Panc1 (cell line): ENCODE results near the gene MAP1S.

ENCODE experiments used
- POLR2AphosphoS5 ChIP-seq: IDR thresholded peaks from 2 replicates; pipeline ENCODE4 v1.6.1; 2012; ENCODE audit warnings: mild to moderate bottlenecking, low read depth, low read length, moderate library complexity
- TF ChIP-seq, protein P1 (sequence below): fragments of 450-650 bp; IDR thresholded peaks from 2 replicates; pipeline ENCODE4 v1.5.1; 2017; ENCODE audit warnings: mild to moderate bottlenecking

DNA sequence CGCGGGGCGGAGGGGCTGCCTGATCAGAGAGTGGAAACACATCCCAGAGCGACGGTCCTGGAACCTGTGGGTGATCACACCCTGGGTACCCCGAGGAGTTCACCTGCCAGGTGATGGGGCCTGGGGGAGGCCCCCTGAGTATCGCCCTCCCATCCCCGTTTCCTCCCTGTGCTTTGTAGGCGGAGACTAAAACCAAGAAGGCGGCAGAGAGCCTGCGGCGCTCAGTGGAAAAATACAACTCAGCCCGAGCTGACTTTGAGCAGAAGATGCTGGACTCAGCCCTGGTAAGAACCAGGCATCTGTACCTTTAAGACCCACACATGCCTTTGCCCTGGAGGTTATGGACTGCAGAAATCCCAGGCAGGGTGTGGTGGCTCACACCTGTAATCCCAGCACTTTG is 51.3 kb downstream of the MAP1S start:
- TF ChIP-seq POLR2AphosphoS5 = no peak
- TF ChIP-seq, protein P1, sequence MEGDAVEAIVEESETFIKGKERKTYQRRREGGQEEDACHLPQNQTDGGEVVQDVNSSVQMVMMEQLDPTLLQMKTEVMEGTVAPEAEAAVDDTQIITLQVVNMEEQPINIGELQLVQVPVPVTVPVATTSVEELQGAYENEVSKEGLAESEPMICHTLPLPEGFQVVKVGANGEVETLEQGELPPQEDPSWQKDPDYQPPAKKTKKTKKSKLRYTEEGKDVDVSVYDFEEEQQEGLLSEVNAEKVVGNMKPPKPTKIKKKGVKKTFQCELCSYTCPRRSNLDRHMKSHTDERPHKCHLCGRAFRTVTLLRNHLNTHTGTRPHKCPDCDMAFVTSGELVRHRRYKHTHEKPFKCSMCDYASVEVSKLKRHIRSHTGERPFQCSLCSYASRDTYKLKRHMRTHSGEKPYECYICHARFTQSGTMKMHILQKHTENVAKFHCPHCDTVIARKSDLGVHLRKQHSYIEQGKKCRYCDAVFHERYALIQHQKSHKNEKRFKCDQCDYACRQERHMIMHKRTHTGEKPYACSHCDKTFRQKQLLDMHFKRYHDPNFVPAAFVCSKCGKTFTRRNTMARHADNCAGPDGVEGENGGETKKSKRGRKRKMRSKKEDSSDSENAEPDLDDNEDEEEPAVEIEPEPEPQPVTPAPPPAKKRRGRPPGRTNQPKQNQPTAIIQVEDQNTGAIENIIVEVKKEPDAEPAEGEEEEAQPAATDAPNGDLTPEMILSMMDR = no peak
